HG03159 (cell line): Measurements from ENCODE around the gene NPIPA1.
"Not testable (repeated sequence)": the region's sequence is repeated elsewhere in the genome, so short reads cannot be mapped to it uniquely, and the experiment has no call there.

Source experiments
- ATAC-seq: cut with Tn5 transposase; IDR thresholded peaks from one replicate; pipeline ENCODE4 v1.9.1; 2021; ENCODE audit warnings: mild to moderate bottlenecking, moderate library complexity; ENCODE audit not compliant: unreplicated experiment

Gene NPIPA1

DNA sequence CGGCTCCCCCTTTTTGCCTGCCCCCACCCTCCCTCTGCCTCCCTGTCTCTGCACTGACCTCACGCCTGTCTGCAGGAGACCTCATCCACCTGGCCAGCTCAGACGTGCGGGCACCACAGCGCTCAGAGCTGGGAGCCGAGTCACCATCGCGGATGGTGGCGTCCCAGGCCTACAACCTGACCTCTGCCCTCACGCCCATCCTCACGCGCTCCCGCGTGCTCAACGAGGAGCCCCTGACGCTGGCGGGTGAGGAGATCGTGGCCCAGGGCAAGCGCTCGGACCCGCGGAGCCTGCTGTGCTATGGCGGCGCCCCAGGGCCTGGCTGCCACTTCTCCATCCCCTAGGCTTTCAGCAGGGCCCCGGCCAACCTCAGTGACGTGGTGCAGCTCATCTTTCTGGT lies 8.1 kb upstream of the NPIPA1 start:
- not testable (repeated sequence) for ATAC-seq

DNA sequence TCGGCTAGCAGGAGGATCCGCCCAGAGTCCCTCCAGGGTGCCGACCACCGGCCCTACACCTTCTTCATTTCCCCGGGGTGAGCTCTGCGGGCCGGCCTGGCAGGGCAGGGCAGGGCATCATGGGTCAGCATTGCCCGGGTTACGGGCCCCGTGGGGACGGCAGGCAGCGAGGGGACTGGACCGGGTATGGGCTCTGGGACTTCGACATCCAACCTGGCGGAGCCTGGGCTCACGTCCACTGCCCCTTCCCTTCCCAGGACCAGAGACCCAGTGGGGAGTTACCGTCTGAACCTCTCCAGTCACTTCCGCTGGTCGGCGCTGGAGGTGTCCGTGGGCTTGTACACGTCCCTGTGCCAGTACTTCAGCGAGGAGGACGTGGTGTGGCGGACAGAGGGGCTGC lies 7.0 kb upstream of the NPIPA1 start:
- ATAC-seq, result not testable (repeated sequence)

DNA sequence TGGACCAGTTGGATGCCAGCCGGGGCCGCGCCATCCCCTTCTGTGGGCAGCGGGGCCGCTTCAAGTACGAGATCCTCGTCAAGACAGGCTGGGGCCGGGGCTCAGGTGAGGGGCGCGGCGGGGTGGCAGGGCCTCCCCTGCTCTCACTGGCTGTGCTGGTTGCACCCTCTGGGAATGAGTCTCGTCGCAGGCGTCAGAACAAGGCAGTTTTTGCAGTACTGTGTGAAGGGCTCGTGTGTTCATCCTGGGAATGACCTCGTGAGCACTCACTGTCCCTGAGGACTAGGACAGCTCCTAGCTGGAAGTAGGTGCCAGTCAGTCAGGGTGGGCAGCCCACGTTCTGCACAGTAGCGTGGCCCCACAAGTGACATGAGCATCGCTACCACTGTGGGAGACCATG lies 6.3 kb upstream of the NPIPA1 start:
- ATAC-seq, result not testable (repeated sequence)

DNA sequence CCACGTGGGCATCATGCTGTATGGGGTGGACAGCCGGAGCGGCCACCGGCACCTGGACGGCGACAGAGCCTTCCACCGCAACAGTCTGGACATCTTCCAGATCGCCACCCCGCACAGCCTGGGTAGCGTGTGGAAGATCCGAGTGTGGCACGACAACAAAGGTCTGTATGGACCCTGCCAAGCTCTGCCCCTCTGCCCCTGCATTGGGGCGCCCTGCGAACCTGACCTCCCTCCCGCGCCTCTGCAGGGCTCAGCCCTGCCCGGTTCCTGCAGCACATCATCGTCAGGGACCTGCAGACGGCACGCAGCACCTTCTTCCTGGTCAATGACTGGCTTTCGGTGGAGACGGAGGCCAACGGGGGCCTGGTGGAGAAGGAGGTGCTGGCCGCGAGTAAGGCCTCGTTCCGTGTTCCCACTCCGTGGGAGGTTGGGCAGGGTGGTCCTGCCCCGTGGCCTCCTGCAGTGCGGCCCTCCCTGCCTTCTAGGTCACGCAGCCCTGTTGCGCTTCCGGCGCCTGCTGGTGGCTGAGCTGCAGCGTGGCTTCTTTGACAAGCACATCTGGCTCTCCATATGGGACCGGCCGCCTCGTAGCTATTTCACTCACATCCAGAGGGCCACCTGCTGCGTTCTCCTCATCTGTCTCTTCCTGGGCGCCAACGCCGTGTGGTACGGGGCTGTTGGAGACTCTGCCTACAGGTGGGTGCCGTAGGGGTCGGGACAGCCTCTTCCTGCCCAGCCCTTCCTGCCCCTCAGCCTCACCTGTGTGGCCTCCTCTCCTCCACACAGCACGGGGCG lies 4.5 kb upstream of the NPIPA1 start:
- not testable (repeated sequence) for ATAC-seq

DNA sequence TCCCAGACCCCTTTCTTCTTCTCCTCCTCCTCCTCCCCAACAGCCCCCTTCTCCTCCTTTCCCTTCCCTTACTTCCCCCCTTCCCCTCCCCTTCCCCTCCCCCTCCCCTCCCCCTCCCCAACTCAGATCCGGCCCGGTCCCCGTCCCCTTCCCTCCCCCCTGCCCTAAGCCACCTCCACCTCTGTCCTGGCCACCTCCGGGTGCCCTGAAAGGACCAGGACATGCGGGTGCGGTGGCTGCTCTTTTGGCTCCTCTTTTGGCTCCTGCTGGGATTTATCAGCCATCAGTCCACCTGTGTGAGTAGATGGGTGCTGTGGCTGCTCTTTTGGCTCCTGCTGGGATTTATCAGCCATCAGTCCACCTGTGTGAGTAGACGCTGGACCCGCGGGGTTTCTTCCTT lies 751 bp downstream of the NPIPA1 start:
- not testable (repeated sequence) for ATAC-seq

DNA sequence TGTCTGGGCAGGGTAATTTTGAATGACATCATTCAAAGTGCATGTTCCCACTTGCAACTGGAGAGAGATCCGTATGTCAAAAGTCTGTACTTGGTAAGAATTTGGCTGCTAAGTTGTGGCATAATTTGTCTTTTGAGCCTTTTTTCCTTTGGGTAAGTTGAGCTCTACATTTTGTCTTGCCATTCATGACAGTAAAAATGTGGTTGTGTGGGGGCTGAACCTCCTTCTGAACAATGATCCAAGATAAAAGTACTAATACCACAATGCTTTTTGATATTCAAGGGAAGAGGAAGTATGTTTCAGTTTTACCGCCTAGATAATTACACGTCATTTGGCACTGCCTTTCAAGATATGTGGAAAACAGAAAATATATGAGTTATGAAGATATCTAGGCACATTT lies 5.4 kb downstream of the NPIPA1 start:
- not testable (repeated sequence) for ATAC-seq

DNA sequence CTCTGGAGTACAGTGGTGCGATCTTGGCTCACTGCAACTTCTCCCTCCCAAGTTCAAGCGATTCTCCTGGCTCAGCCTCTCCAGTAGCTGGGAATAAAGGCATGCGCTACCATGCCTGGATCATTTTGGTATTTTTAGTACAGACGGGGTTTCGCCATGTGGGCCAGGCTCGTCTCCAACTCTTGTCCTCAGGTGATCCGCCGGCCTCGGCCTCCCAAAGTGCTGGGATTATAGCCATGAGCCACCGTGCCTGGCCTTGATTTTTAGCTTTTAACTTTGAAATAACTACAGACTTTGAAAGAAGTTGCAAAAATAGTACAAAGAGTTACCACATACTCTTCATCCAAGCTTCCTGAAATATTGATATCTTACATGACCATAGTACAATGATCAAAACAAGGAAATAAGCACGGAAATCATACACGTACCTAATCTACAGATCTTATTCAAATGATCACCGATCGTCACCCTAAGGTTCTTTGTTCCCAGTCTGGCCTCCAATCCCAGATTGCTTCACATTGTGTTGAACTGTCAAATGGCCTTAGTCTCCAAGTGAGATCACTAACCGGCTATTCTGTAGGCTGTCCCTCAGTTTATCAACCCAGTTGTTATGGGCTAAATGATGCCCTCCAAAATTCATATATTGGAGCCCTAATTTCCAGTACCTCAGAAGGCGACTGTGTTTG lies 18.4 kb downstream of the NPIPA1 start:
- ATAC-seq, result no peak

DNA sequence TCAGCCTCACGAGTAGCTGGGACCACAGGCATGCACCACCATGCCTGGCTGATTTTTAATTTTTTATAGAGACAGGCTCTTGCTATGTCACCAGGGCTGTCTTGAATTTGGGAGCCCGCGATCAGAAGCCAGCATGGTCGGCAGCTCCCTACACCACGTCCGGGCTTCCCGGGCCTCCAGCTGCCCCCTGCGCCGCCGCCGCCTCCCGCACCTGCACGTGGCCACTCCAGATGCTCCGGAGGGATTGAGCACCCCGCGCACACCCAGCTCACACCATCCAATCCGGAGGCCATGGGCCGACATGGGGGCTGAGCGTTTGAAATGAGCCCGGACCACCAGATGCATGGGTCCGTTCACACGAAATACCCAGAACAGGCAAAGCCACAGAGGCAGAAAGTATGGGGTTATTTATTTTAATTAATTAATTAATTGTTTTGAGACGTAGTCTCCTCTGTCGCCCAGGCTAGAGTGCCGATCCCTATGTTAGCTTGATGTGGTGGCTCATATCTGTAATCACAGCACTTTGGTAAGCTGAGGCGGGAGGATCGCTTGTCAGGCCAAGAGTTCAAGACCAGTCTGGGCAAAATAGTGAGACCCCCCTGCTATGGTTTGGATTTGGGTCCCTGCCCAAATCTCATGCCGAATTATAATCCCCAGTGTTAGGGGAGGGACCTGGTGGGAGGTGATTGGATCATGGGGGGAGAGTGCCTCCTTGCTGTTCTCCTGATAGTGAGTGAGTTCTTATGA lies 20.5 kb downstream of the NPIPA1 start:
- ATAC-seq, result no peak

DNA sequence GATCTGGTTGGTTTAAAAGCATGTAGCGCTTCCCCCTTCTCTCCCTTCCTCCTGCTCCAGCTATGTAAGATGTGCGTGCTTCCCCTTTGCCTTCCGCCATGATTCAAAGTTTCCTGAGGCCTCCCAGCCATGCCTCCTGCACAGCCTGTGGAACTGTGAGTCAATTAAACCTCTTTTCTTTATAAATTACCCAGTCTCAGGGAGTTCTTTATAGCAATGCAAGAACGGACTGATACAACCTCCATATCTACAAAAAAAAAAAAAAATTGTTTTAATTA lies 21.0 kb downstream of the NPIPA1 start:
- ATAC-seq, result no peak

DNA sequence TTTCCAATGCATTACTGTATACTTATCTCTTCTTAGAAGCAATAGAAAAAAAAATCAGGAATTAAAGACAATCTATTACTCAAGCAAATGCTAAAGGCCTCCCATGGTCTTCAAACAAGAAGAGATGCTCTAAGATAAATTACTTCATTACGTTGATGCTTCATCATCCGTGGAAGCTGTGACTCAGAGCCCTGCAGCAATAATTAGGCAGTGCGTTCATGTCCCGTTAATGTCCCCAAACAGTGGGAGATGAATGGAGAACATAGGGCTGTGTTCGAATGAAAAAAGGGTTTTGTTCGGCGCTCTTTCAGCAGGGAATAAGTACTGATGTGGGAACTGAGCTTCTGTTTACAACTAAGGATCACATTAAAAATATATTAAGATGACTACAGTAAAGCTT lies 21.7 kb downstream of the NPIPA1 start:
- no peak for ATAC-seq

DNA sequence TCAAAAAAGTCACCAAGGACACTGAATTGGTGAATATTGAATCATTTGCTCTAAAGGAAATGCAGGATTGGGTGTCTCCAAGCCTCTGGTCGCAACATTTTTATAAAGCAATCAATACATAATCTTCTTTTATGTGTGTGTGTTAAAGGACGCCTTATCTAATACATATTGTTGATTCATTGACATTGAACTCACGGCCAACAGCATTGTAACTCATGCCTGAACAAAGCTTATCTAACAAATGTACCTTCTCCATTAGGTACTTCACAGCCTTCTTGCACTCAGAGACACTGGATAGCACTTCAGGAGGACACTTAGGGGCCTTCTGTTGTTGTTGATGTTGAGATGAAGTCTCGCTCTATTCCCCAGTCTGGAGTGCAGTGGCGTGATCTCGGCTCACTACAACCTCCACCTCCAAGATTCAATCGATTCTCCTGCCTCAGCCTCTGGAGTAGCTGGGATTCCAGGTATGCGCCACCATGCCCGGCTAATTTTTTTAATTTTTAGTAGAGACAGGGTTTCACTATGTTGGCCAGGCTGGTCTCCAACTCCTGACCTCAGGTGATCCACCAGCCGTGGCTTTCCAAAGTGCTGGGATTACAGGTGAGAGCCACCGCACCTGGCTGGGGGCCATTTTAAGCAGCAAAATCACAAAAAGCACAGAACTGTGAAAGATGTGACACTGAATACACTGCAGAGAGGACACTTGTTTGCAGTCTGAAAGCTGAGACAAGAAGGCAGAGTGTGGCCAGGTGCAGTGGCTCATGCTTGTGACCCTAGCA lies 24.4 kb downstream of the NPIPA1 start:
- no peak for ATAC-seq

DNA sequence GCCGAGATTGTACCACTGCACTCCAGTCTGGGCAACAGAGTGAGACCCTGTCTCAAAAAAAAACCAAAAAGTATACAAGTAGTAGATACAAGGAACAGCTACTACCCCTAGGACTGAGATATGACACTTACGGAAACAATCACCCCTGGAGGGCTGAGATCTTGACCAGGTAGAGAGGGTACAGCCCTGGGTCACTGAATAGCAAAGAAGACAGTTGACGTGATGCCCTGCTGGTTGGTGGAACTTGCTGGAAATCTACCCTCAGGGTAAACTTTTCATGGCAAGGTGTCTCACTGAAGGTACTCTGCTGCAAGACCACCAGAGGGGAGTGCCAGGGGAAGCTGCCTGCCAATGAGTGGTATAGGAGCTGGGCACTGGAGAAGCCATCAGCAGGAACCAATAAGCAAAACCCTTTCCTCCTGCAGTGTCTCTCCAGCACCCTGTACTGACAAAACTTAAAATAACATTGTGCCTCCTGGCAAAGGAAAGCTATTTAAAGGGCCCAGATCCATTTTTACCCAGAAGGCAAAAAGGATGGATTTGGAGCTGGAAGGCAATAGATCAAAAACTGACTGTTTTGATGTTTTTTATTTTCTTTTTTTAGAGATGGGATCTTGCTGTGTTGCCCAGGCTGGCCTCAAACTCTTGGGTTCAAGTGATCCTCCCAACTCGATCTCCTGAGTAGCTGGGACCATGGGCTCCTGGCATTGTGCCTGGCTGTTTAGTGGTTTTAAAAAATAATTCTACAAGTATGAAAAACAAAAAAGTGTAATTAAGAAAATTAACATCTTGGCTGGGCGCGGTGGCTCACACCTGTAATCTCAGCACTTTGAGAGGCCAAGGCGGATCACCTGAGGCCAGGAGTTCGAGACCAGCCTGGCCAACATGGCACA lies 26.3 kb downstream of the NPIPA1 start:
- ATAC-seq, result no peak

DNA sequence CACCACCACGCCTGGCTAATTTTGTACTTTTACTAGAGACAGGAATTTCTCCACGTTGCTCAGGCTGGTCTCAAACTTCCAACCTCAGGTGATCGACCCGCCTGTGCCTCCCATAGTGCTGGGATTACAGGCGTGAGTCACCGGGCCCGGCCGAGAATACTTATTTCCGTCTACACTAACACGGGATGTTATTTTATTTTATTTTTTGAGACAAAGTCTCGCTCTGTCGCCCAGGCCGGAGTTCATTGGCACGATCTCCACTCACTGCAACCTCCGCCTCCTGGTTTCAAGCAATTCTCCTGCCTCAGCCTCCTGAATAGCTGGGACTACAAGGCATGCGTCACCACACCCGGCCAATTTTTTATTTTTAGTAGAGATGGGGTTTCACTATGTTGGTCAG lies 28.1 kb downstream of the NPIPA1 start:
- ATAC-seq, result no peak

DNA sequence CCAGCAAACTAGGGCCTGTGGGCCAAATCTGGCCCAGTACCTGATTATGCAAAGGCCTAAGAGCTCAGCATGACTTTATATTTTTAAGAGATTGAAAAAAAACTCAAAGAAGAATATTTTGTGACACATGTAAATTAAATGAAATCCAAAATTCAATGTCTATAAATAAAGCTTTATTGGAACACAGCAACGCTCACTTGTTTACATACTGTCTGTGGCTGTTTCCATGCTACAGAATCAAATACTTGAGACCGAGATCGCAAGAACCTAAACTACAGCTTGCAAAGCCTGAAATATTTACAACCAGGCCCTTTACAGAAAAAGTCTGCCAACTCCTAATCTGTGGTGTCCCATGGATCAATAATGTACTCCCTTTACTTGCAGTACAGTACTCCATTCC lies 32.6 kb downstream of the NPIPA1 start:
- ATAC-seq, result not testable (repeated sequence)

DNA sequence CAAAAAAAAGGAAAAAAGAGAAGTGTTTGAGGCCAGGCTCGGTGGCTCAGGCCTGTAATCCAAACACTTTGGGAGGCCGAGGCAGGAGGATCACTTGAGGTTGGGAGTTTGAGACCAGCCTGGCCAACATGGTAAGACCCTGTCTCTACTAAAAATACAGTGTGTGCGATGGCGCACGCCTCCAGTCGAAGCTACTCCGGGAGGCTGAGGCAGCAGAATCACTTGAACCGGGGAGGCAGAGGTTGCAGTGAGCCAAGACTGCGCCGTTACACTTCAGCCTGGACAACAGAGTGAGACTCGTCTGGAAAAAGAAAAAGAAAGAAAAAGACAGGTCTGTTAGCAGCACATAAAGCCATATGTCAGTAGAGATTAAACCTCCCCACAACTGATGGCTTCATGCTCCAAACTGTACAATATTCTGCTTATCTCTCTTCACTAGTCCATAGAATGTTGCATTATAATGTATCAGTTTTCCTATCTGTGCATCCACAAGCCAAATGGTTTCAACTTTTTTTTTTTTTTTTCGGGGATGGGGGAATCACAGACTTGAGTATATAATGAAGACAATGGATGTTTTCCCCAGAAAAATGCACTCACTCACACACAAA lies 34.5 kb downstream of the NPIPA1 start:
- ATAC-seq, result not testable (repeated sequence)

DNA sequence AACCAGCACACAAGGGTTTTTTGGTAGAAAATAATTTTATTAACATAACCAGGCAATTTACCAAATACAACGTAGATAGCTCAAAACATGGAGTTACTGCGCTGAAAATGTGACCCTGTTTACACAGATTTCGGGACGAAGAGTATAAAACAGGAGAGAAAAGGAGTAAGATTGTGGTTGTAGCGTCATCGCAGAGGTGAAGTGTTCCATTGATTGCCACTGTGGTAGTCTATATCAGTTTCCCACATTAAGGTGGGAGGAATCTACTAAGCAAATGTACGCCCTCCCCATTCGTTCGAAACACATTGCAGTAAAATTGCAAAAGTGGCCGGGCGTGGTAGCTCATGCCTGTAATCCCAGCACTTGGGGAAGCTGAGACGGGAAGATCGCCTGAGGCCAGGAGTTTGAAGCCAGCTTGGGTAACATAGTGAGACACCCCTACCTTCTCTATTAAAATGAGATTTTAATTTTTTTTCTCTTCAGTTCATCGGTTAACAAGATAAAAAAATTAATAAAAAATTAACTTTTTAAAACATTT lies 36.6 kb downstream of the NPIPA1 start:
- not testable (repeated sequence) for ATAC-seq

DNA sequence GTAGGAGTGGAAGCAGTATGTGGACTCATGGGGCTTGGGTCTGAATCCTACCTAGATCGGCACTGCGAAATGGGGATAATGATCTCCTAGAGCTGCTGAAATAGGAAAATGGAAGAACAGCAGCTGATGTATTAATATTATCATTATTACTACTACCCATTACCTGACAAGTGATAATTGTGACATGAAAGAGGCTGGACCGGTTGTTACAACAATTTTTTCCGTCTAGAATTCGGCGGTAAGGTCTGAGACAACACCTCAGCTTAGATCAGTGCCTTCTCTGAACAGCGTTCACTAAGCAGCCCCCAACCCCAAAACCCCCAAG lies 37.0 kb downstream of the NPIPA1 start:
- not testable (repeated sequence) for ATAC-seq

DNA sequence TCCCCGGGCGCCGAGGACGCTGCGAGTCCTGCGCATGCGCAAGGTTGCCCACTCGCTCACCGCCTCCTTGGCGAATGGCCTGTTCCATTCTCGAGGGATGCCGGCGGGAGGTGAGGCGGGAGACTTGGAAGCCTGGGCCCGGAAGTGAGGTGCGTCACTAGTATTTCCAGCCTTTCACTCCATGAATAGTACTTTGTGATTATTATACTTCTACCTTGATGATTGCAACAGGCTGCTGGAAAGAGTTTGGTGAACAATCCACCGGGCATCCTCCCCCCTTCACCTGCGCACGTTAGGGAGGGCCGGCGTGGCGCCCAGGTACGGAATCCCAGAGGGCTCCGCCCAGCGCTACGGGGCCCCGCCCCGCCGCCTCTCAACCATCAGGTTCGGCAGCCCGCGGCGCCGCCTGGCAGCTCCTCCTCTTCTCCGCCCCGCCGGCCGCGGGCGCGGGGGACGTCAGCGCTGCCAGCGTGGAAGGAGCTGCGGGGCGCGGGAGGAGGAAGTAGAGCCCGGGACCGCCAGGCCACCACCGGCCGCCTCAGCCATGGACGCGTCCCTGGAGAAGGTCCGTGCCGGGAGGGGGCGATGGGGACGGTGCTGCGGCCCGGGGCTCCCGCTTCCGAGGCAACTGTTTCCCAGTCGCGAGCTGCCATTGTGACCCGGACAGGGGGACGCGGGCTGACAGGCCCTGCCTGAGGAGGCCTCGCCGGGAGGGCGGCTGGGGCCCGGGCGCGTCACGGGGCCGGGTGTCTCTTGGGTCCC lies 37.6 kb downstream of the NPIPA1 start, which contains the start of gene PDXDC1:
PDXDC1 (plus strand) TSS at position 371 of the 762 bp plus-strand sequence; CDS start at position 545, 174 bp downstream.
- peak; percentile 91 for ATAC-seq
